Measurements from ENCODE around the gene SERPINF2. TPM values are rescaled to one million over a fixed set of nuclear protein-coding genes. Genes with fewer than 3 reads are reported as not detected.

SERPINF2 gene
- total and polyA plus RNA-seq, 3 donors from 2014 or later, result 15.3 to 41.9 (median 31.7) TPM

GRCh38 chr17:1709971-1710806 is 32.5 kb upstream of the SERPINF2 start, which contains the start of gene TLCD2:
Gene TLCD2, minus strand, starts transcription at chr17:1710377. Its CDS starts 135 bp downstream, at chr17:1710242.
- DNase-seq, result peak; percentile 77

GRCh38 chr17:1710807-1711553 is 31.7 kb upstream of the SERPINF2 start:
- WGBS, 2 donors, result 44 to 47% methylated on average over 6 to 14 of the region's 14 CpGs
- intact Hi-C loops (cut with DNase I; ENCODE audit: low total_unique reads), result no loop called here
- H3K27ac ChIP-seq, result peak overlapping the region; percentile 77
- H3K36me3 ChIP-seq (ENCODE audit: low read depth, missing control alignments), result no peaks in the 10 kb centered on the region
- peak overlapping the region; percentile 65 to 72 for H3K4me3 ChIP-seq
- no peaks in the 10 kb centered on the region for H3K9me3 ChIP-seq
- peaks cover 32% of the 10 kb centered on the region for H3K4me1 ChIP-seq
- no peak for TF ChIP-seq CTCF (IDR thresholded peaks at IDR 0.05)
- TF ChIP-seq POLR2A (IDR thresholded peaks at IDR 0.05), result no peak
- no peaks in the 10 kb centered on the region for H3K27me3 ChIP-seq
- no peak for DNase-seq

More at GRCh38 chr17:1709971-1710806, 32.5 kb upstream of the SERPINF2 start, which contains the start of gene TLCD2:
- no peaks in the 10 kb centered on the region for H3K9me3 ChIP-seq
- H3K36me3 ChIP-seq (ENCODE audit: low read depth, missing control alignments), result no peaks in the 10 kb centered on the region
- no peaks in the 10 kb centered on the region for H3K27me3 ChIP-seq
- intact Hi-C loops (cut with DNase I; ENCODE audit: low total_unique reads), result no loop called here
- H3K4me3 ChIP-seq, result peak within 1 kb of the TSS; percentile 65 to 72
- H3K4me1 ChIP-seq, result peaks cover 32% of the 10 kb centered on the region
- WGBS, 2 donors, result 3% methylated on average over 81 of the region's 83 CpGs; no CpG with 5 or more reads in 1 of the 2 donors
- no peak for TF ChIP-seq CTCF (IDR thresholded peaks at IDR 0.05)
- no peak for TF ChIP-seq POLR2A (IDR thresholded peaks at IDR 0.05)
- peak within 1 kb of the TSS; percentile 77 for H3K27ac ChIP-seq

- intact Hi-C loops (cut with DNase I; ENCODE audit: low total_unique reads), result no loop called here
- DNase-seq, result no peak
- no peaks in the 10 kb centered on the region for H3K36me3 ChIP-seq (ENCODE audit: low read depth, missing control alignments)
- H3K27me3 ChIP-seq, result no peaks in the 10 kb centered on the region
- TF ChIP-seq POLR2A (IDR thresholded peaks at IDR 0.05) (no peak), CTCF (IDR thresholded peaks at IDR 0.05) (no peak)
- WGBS, 2 donors, result 74 to 78% methylated on average over 4 of the region's 4 CpGs
- no peaks in the 10 kb centered on the region for H3K9me3 ChIP-seq
- peaks cover 32% of the 10 kb centered on the region for H3K4me1 ChIP-seq
- H3K4me3 ChIP-seq, result no peak overlapping the region
- no peak overlapping the region for H3K27ac ChIP-seq
Measured at GRCh38 chr17:1711804-1712203, 30.9 kb upstream of the SERPINF2 start.

GRCh38 chr17:1712271-1712670 is 30.4 kb upstream of the SERPINF2 start:
- Histone ChIP-seq H3K36me3 (ENCODE audit: low read depth, missing control alignments) (no peaks in the 10 kb centered on the region), H3K27ac (no peak overlapping the region), H3K9me3 (no peaks in the 10 kb centered on the region), H3K27me3 (no peaks in the 10 kb centered on the region), H3K4me3 (no peak overlapping the region), H3K4me1 (peaks cover 34% of the 10 kb centered on the region)
- 94 to 96% methylated on average over 8 of the region's 8 CpGs for WGBS, 2 donors
- TF ChIP-seq POLR2A (IDR thresholded peaks at IDR 0.05) (no peak), CTCF (IDR thresholded peaks at IDR 0.05) (no peak)
- DNase-seq, result no peak
- intact Hi-C loops (cut with DNase I; ENCODE audit: low total_unique reads), result no loop called here
